Heart left ventricle (tissue), 16 donors: Measurements from ENCODE around the gene SEC23B. TPM values are rescaled to one million over a fixed set of nuclear protein-coding genes. Genes with fewer than 3 reads are reported as not detected.

Experiments used
- ATAC-seq, 4 donors: fragments of 200-7000 bp; cut with Tn5 transposase; one replicate each; pipeline ENCODE4 v1.9.1; 2020 to 2022; ENCODE audit warnings: moderate library complexity in 4 of 4, mild to moderate bottlenecking in 3 of 4, moderate number of reproducible peaks in 1 of 4
- DNase-seq, 5 donors: peaks; one replicate each; pipeline ENCODE4 v3.0.0-alpha.2; 2020
- H3K27ac ChIP-seq, 12 donors: fragments of 200-600 bp; sonication (generic) in 4 of 12; one replicate each; pipeline versions ENCODE4 v1.5.0 to v1.8.0; 2016 to 2022; ENCODE audit warnings: mild to moderate bottlenecking in 2 of 12
- H3K27me3 ChIP-seq, 9 donors: fragments of 200-600 bp; sonication (generic) in 2 of 9; one replicate each; pipeline versions ENCODE4 v1.5.1 to v1.8.0; 2016 to 2022; ENCODE audit warnings: mild to moderate bottlenecking in 3 of 9
- H3K36me3 ChIP-seq, 9 donors: fragments of 200-600 bp; sonication (generic) in 2 of 9; one replicate each; pipeline versions ENCODE4 v1.5.0 to v1.8.0; 2018 to 2022; ENCODE audit warnings: mild to moderate bottlenecking in 2 of 9
- H3K4me1 ChIP-seq, 12 donors: fragments of 200-600 bp; sonication (generic) in 4 of 12; one replicate each; pipeline versions ENCODE4 v1.5.0 to v1.8.0; 2016 to 2022; ENCODE audit warnings: mild to moderate bottlenecking in 3 of 12
- H3K4me3 ChIP-seq, 12 donors: fragments of 200-600 bp; sonication (generic) in 4 of 12; one replicate each; pipeline versions ENCODE4 v1.5.0 to v1.8.0; 2017 to 2022; ENCODE audit warnings: mild to moderate bottlenecking in 9 of 12, moderate library complexity in 4 of 12
- H3K9me3 ChIP-seq, 12 donors: fragments of 200-600 bp; sonication (generic) in 4 of 12; one replicate each; pipeline versions ENCODE4 v1.5.0 to v1.8.0; 2016 to 2022; ENCODE audit warnings: mild to moderate bottlenecking in 1 of 12
- CTCF ChIP-seq, 12 donors: fragments of 200-600 bp; sonication (generic) in 4 of 12; IDR thresholded peaks; one replicate each; pipeline versions ENCODE4 v1.5.0 to v1.8.0; 2018 to 2022; ENCODE audit warnings: antibody characterized with exemption in 12 of 12, mild to moderate bottlenecking in 5 of 12
- POLR2A ChIP-seq, 2 donors: fragments of 450-650 bp; IDR thresholded peaks; one replicate each; pipeline ENCODE4 v1.6.1; 2017; ENCODE audit warnings: antibody characterized with exemption in 2 of 2, mild to moderate bottlenecking in 2 of 2, moderate library complexity in 2 of 2
- WGBS, 4 donors: extraction: QIAGEN DNeasy Blood & Tissue Kit in 2 of 4; methylation state at CpG; one replicate each; pipeline versions ENCODE4 v1.1.5 to v1.1.7; 2013 to 2018; 5-methylcytosine and 5-hydroxymethylcytosine counted together
- intact Hi-C, 10 donors: fragments of 100-400 bp; cut with DNase I; formaldehyde crosslinking; loops; one replicate each; pipeline versions ENCODE4 v1.11.1 to v1.14.2; 2022
- polyA plus RNA-seq, 2 donors: library from polyadenylated mRNA; stranded (reverse); fragments of 200-250 nt; gene quantifications; one replicate each; pipeline ENCODE4 v1.2.3, GENCODE V29; 2013
- total RNA-seq, 9 donors: library from RNA; depleted of rRNA in 2 of 9; stranded (reverse); fragments of >200 nt in 2 of 9; fragmentation: NEBNext Ultra II Directional in 3 of 9; extraction: Animal tissue kit (Norgen Biotek cat#: 25700) in 3 of 9; gene quantifications; one replicate each; pipeline versions ENCODE4 v1.1.0 to v1.2.4, GENCODE V29; 2016 to 2023
- donor health status: ischemic (EF 13 %, LVEDD 7.1; RV severe dilation, severe dysfunction).
- donor health status: healthy with polysubstance abuse.
- donor health status: DM: no; HTN: yes; CAD: no.
- donor health status: DM: no; HTN: no; CAD: no.
- donor health status: ischemic (EF 25% LVEDD 6.9; RV normal size, moderate dysfunction).
- donor health status: ischemic (EF 25% LVEDD 5.7; RV mildly dilated, moderate dysfunction).
- donor health status: healthy.
- donor health status: DM: yes; HTN: yes; CAD: no.
- donor health status: ischemic (EF 35%, LVEDD 5.7; RV mildly dilated, moderate dysfunction).
- donor health status: nonischemic (EF 11% LVEDD 7.7; RV severe dilation, severe dysfunction).
- donor health status: DM: yes; HTN: yes; CAD: no.
- donor health status: PGD.
- donor health status: ischemic (EF 29% LVEDD 5.4; RV normal size, mild dysfunction).
- donor health status: nonischemic (EF 23%, LVEDD 6.1; RV moderate dilation, normal function).

The SEC23B gene
- total and polyA plus RNA-seq, 11 donors = 1.8 to 29.2 (median 11.9) TPM

DNA sequence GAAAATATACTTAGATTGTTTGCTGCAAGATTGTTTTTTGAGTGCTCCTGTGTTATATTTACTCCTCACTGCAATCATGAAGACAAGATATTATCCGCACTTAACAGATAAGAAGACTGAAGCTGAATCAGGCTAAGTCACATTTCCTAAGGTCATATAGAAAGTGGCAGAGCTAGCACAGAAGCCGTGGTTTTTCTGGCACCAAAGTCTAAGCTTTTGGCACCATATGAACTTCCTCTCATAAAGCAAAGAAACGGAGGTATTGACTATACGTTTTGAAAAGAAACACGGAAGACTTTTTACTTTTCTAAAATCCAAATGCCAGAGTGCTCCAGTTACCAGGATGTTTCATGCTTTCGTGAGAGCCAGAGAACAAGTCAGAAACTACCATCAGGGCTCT is 70.8 kb downstream of the SEC23B start:
- intact Hi-C loops = no loop called here
- Histone ChIP-seq H3K36me3 (no peaks in the 10 kb centered on the region), H3K27me3 (no peaks in the 10 kb centered on the region), H3K4me3 (no peak overlapping the region), H3K9me3 (no peaks in the 10 kb centered on the region), H3K4me1 (no peaks in the 10 kb centered on the region), H3K27ac (no peak overlapping the region)
- ATAC-seq (no peak), DNase-seq (no peak)
- WGBS, 4 donors = 57 to 62% (median 60%) methylated on average over 6 of the region's 6 CpGs
- TF ChIP-seq CTCF (IDR thresholded peaks at IDR 0.05) (no peak), POLR2A (IDR thresholded peaks at IDR 0.05) (no peak)

DNA sequence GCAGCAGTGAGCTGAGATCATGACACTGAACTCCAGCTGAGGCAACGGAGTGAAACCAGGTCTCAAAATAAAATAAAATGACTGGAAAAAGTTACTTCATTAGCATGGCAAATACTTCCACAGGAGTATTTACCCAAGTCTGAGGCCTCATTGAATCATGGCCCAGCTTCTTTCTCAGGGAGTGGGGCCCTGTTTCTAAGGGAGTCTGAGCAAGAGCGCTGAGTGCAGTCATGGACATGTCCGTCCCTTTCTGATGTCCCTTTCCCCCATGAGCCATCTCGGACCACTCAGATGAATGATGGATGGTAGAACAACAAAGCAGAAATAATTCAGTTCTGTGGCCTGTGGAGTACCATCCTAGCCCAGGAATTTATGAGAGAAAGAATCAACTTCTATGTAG is 72.3 kb downstream of the SEC23B start:
- TF ChIP-seq POLR2A (IDR thresholded peaks at IDR 0.05) (no peak), CTCF (IDR thresholded peaks at IDR 0.05) (no peak)
- H3K9me3 ChIP-seq = no peaks in the 10 kb centered on the region
- no peaks in the 10 kb centered on the region for H3K4me1 ChIP-seq
- no peak overlapping the region for H3K27ac ChIP-seq
- DNase-seq (no peak), ATAC-seq (no peak)
- H3K27me3 ChIP-seq = no peaks in the 10 kb centered on the region
- 92 to 95% (median 93%) methylated on average over 4 of the region's 4 CpGs for WGBS, 4 donors
- H3K36me3 ChIP-seq = no peaks in the 10 kb centered on the region
- H3K4me3 ChIP-seq = no peak overlapping the region
- intact Hi-C loops = loop anchor here in 3 of 10 donors (10.0 kb wide), 3 partner anchors 215 to 1065 kb away; partner anchors contain the start of gene ZNF133 (in 1 of the 3)

DNA sequence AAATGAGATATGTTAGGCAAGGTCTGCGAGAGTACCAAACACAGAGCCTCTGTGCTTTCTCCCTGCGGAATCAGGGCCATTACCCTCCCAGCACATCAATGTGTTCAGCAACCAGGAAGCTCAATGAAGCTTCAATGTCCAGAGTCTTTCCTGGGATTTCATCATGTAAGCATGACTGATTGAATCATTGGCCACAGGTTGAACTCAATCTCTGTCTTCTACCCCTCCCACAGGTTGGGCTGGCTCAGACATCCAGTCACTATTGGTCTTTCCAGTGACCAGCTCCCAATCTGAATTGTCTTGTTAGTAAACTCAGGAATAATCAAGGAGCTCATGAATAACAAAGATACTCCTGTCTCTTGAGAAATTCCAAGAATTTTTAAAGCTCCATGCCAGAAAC is 77.4 kb downstream of the SEC23B start:
- Histone ChIP-seq H3K27me3 (no peaks in the 10 kb centered on the region), H3K9me3 (peaks cover 0 to 5% (median 0%) of the 10 kb centered on the region in 12 donors), H3K4me1 (peaks cover 0 to 16% (median 6%) of the 10 kb centered on the region in 12 donors), H3K36me3 (no peaks in the 10 kb centered on the region), H3K27ac (no peak overlapping the region), H3K4me3 (no peak overlapping the region)
- TF ChIP-seq CTCF (IDR thresholded peaks at IDR 0.05) (no peak), POLR2A (IDR thresholded peaks at IDR 0.05) (no peak)
- intact Hi-C loops = loop anchor here in 3 of 10 donors (10.0 kb wide), 3 partner anchors 210 to 1070 kb away; partner anchors contain the start of gene ZNF133 (in 1 of the 3)
- no peak for ATAC-seq
- DNase-seq = no peak
- WGBS, 4 donors = 85 to 96% (median 91%) methylated on average over 2 of the region's 2 CpGs

DNA sequence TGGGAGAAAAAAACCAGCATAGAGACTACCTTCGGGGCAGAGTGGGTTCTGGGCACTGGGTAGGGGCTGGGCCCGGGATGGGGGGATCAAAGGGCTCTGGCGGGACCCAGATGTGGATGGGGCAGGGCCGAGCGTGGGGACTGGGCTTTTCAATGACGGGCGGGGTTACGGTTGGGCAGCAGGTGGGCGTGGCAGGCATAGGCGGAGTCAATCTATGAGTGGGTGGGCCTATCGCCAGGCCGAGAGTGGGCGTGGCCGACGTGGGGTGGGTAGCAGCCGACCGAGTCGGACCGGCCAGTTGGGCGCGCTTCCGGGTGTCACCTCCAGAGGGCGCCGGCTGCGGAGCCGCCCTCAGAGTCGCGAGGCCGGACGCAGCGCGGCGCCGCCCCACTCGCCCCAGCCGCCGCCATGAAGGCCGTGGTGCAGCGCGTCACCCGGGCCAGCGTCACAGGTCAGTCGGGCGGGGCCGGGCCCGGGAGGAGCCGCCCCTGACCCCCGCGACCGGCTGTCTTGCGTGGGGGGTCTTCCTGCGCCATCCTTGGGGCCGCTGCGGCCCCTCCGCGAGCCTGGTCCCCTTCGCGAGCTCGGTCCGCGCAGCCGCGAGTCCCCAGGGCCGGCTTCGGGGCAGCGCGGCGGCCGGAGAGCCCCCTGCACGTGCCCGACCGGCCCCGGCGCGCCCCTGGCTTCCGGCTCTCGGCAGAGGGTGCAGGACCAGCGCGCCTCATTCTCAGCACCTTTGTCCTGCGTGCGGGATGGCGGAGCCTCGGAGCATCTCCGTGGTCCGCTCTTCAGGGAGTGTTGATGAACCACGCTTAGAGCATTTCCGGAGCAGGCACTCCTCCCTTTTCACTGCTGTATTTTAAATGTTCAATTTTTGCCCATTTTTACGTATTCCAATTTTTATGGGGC is 80.2 kb downstream of the SEC23B start, which contains the start of gene DTD1:
TSS of gene DTD1 (plus strand) at position 390 of the 909 bp plus-strand sequence. CDS start at position 409, 19 bp downstream.
- TF ChIP-seq POLR2A (IDR thresholded peaks at IDR 0.05) = peak in 1 of 2 donors; percentile 62
- TF ChIP-seq CTCF (IDR thresholded peaks at IDR 0.05) = peak; percentile 54 to 88 (median 72)
- 0% methylated on average over 22 to 88 of the region's 88 CpGs for WGBS, 4 donors

More for the DNA sequence above, 80.2 kb downstream of the SEC23B start, which contains the start of gene DTD1:
- intact Hi-C loops = loop anchor here in 4 of 10 donors (1.0 to 10.0 kb wide), 4 partner anchors 21 to 1073 kb away; partner anchors contain the start of genes SMIM26 (in 2 of the 4) and ZNF133 (in 1 of the 4)
- ATAC-seq (peak; percentile 87 to 99 (median 98)), DNase-seq (peak; percentile 93 to 98 (median 96))
- H3K36me3 ChIP-seq = no peaks in the 10 kb centered on the region
- H3K9me3 ChIP-seq = peaks cover 0 to 5% (median 0%) of the 10 kb centered on the region in 12 donors
- no peaks in the 10 kb centered on the region for H3K27me3 ChIP-seq
- peak within 1 kb of the TSS in 11 of 12 donors; percentile 65 to 90 (median 80) for H3K27ac ChIP-seq
- peaks cover 0 to 16% (median 6%) of the 10 kb centered on the region in 12 donors for H3K4me1 ChIP-seq
- peak within 1 kb of the TSS; percentile 71 to 98 (median 88) for H3K4me3 ChIP-seq
